Measurements from ENCODE around the gene SCAMP5. TPM values are rescaled to one million over a fixed set of nuclear protein-coding genes. Genes with fewer than 3 reads are reported as not detected.

Gene SCAMP5
- total RNA-seq, 1 donor from 2014 or later: 28.4 TPM

GRCh38 chr15:75028991-75029377 is 33.6 kb downstream of the SCAMP5 start:
- TF ChIP-seq CTCF (IDR thresholded peaks at IDR 0.05; ENCODE audit: unreplicated experiment): no peak
- no peak for DNase-seq (ENCODE audit: low spot score in 2 of 2, unreplicated experiment in 2 of 2)
- H3K27me3 Mint-ChIP-seq (ENCODE audit: low read depth): no peaks in the 10 kb centered on the region
- no peaks in the 10 kb centered on the region for H3K9me3 Mint-ChIP-seq
- no peak overlapping the region for H3K4me3 Mint-ChIP-seq
- H3K36me3 Mint-ChIP-seq: peaks cover 2% of the 10 kb centered on the region
- peaks cover 47% of the 10 kb centered on the region for H3K4me1 Mint-ChIP-seq
- peak overlapping the region; percentile 73 for H3K27ac Mint-ChIP-seq

- Mint-ChIP-seq H3K9me3 (no peaks in the 10 kb centered on the region), H3K27me3 (ENCODE audit: low read depth) (no peaks in the 10 kb centered on the region), H3K4me3 (peak overlapping the region; percentile 33), H3K27ac (peak overlapping the region; percentile 73), H3K4me1 (peaks cover 43% of the 10 kb centered on the region), H3K36me3 (peaks cover 2% of the 10 kb centered on the region)
- TF ChIP-seq CTCF (IDR thresholded peaks at IDR 0.05; ENCODE audit: unreplicated experiment): peak; percentile 98
- peak; percentile 82 to 96 for DNase-seq (ENCODE audit: low spot score in 2 of 2, unreplicated experiment in 2 of 2)
Observed at GRCh38 chr15:75029378-75030022, 34.1 kb downstream of the SCAMP5 start.

- Mint-ChIP-seq H3K9me3 (no peaks in the 10 kb centered on the region), H3K36me3 (peaks cover 2% of the 10 kb centered on the region), H3K27me3 (ENCODE audit: low read depth) (no peaks in the 10 kb centered on the region), H3K27ac (no peak overlapping the region), H3K4me3 (no peak overlapping the region), H3K4me1 (peaks cover 43% of the 10 kb centered on the region)
- no peak for DNase-seq (ENCODE audit: low spot score in 2 of 2, unreplicated experiment in 2 of 2)
- TF ChIP-seq CTCF (IDR thresholded peaks at IDR 0.05; ENCODE audit: unreplicated experiment): no peak
Observed at GRCh38 chr15:75030023-75030413, 34.7 kb downstream of the SCAMP5 start.

GRCh38 chr15:75030424-75030823 is 35.1 kb downstream of the SCAMP5 start:
- H3K4me3 Mint-ChIP-seq: no peak overlapping the region
- no peak for DNase-seq (ENCODE audit: low spot score in 2 of 2, unreplicated experiment in 2 of 2)
- H3K4me1 Mint-ChIP-seq: peaks cover 39% of the 10 kb centered on the region
- no peaks in the 10 kb centered on the region for H3K9me3 Mint-ChIP-seq
- no peak for TF ChIP-seq CTCF (IDR thresholded peaks at IDR 0.05; ENCODE audit: unreplicated experiment)
- H3K36me3 Mint-ChIP-seq: peaks cover 2% of the 10 kb centered on the region
- no peaks in the 10 kb centered on the region for H3K27me3 Mint-ChIP-seq (ENCODE audit: low read depth)
- peak overlapping the region; percentile 44 for H3K27ac Mint-ChIP-seq

- no peak for DNase-seq (ENCODE audit: low spot score in 2 of 2, unreplicated experiment in 2 of 2)
- H3K4me3 Mint-ChIP-seq: no peak overlapping the region
- H3K4me1 Mint-ChIP-seq: peaks cover 43% of the 10 kb centered on the region
- H3K36me3 Mint-ChIP-seq: peaks cover 8% of the 10 kb centered on the region
- no peaks in the 10 kb centered on the region for H3K27me3 Mint-ChIP-seq (ENCODE audit: low read depth)
- H3K27ac Mint-ChIP-seq: peak overlapping the region; percentile 88
- no peaks in the 10 kb centered on the region for H3K9me3 Mint-ChIP-seq
- TF ChIP-seq CTCF (IDR thresholded peaks at IDR 0.05; ENCODE audit: unreplicated experiment): no peak
Observed at GRCh38 chr15:75031848-75032247, 36.5 kb downstream of the SCAMP5 start.
